Epithelial cell of proximal tubule (primary cell): ENCODE results near the gene ADAM30. TPM values are rescaled to one million over a fixed set of nuclear protein-coding genes. Genes with fewer than 3 reads are reported as not detected.

Source experiments
- DNase-seq: peaks from one replicate; pipeline ENCODE4 v3.0.0-alpha.2; 2011; ENCODE audit warnings: low read depth
- H3K4me3 ChIP-seq: 2 replicates; pipeline ENCODE4 v1.5.1; 2011; ENCODE audit warnings: low read depth, mild to moderate bottlenecking, low read length
- CTCF ChIP-seq: conservative IDR thresholded peaks from 2 replicates; pipeline ENCODE4 v1.5.1; 2012; ENCODE audit warnings: low read depth, mild to moderate bottlenecking, low read length
- total RNA-seq: library from RNA; depleted of rRNA; stranded (reverse); fragments of >200 nt; gene quantifications from 2 replicates; pipeline ENCODE4 v1.2.3, GENCODE V29; 2015

The ADAM30 gene
- total RNA-seq, 1 donor from 2014 or later, result not detected

GRCh38 chr1:119909890-119910596 lies 13.7 kb upstream of the ADAM30 start:
- DNase-seq, result no peak
- TF ChIP-seq CTCF, result no peak
- no peak overlapping the region for H3K4me3 ChIP-seq

GRCh38 chr1:119908661-119909060 lies 12.3 kb upstream of the ADAM30 start:
- TF ChIP-seq CTCF, result no peak
- H3K4me3 ChIP-seq, result no peak overlapping the region
- no peak for DNase-seq

- DNase-seq, result no peak
- no peak overlapping the region for H3K4me3 ChIP-seq
- no peak for TF ChIP-seq CTCF
Measured at GRCh38 chr1:119906927-119907652, 10.8 kb upstream of the ADAM30 start.

GRCh38 chr1:119903443-119903835 lies 7.1 kb upstream of the ADAM30 start:
- DNase-seq, result no peak

GRCh38 chr1:119902775-119903442 lies 6.6 kb upstream of the ADAM30 start:
- no peak for DNase-seq

More at GRCh38 chr1:119903443-119903835, 7.1 kb upstream of the ADAM30 start:
- H3K4me3 ChIP-seq, result no peak overlapping the region
- no peak for TF ChIP-seq CTCF

More at GRCh38 chr1:119902775-119903442, 6.6 kb upstream of the ADAM30 start:
- no peak for TF ChIP-seq CTCF
- no peak overlapping the region for H3K4me3 ChIP-seq
